SK-N-SH treated with all-trans-retinoic acid at 6 μM for 48 hours (cell line): ENCODE measurements around the gene CDK10.

ENCODE experiments used
- ATAC-seq: fragments of 200-7000 bp; cut with Tn5 transposase; 3 replicates; pipeline ENCODE4 v1.9.1; 2020; ENCODE audit warnings: mild to moderate bottlenecking, moderate library complexity
- ARNTL ChIP-seq: fragments of 450-650 bp; formaldehyde crosslinking; IDR thresholded peaks from 2 replicates; pipeline ENCODE4 v1.5.0; 2020; ENCODE audit warnings: low read depth, mild to moderate bottlenecking, moderate library complexity, borderline replicate concordance
- BACH2 ChIP-seq: fragments of 250-450 bp; sonication (Bioruptor Pico); IDR thresholded peaks from 2 replicates; pipeline ENCODE4 v1.9.0; 2021; ENCODE audit warnings: mild to moderate bottlenecking, borderline replicate concordance
- CREB5 ChIP-seq: fragments of 250-450 bp; sonication (Bioruptor Pico); IDR thresholded peaks from 2 replicates; pipeline ENCODE4 v1.5.1; 2020; ENCODE audit warnings: low read depth, mild to moderate bottlenecking, moderate library complexity
- CSRNP3 ChIP-seq: fragments of 250-450 bp; sonication (Bioruptor Pico); IDR thresholded peaks from 2 replicates; pipeline ENCODE4 v1.5.1; 2021; ENCODE audit warnings: mild to moderate bottlenecking, moderate library complexity
- ESRRG ChIP-seq: fragments of 250-450 bp; sonication (Bioruptor Pico); IDR thresholded peaks from 2 replicates; pipeline ENCODE4 v1.6.1; 2021; ENCODE audit warnings: mild to moderate bottlenecking
- GLIS3 ChIP-seq: fragments of 250-450 bp; sonication (Bioruptor Pico); IDR thresholded peaks from 2 replicates; pipeline ENCODE4 v1.5.0; 2020; ENCODE audit warnings: mild to moderate bottlenecking, moderate library complexity
- ISL1 ChIP-seq: fragments of 250-450 bp; sonication (Bioruptor Pico); IDR thresholded peaks from 2 replicates; pipeline ENCODE4 v2.1.2; 2022; ENCODE audit warnings: mild to moderate bottlenecking, moderate library complexity
- OSR1 ChIP-seq: fragments of 250-450 bp; sonication (Bioruptor Pico); IDR thresholded peaks from 2 replicates; pipeline ENCODE4 v1.8.0; 2022; ENCODE audit warnings: moderate library complexity, mild to moderate bottlenecking, inconsistent platforms
- PATZ1 ChIP-seq: fragments of 250-450 bp; sonication (Bioruptor Pico); IDR thresholded peaks from 2 replicates; pipeline ENCODE4 v1.8.0; 2020; ENCODE audit warnings: mild to moderate bottlenecking, moderate library complexity, borderline replicate concordance
- POU6F1 ChIP-seq: fragments of 250-450 bp; sonication (Bioruptor Pico); IDR thresholded peaks from 2 replicates; pipeline ENCODE4 v1.8.0; 2021; ENCODE audit warnings: low read depth, mild to moderate bottlenecking, moderate library complexity, borderline replicate concordance
- RARB ChIP-seq: fragments of 250-450 bp; sonication (Bioruptor Pico); IDR thresholded peaks from 2 replicates; pipeline ENCODE4 v1.8.0; 2021; ENCODE audit warnings: mild to moderate bottlenecking, moderate library complexity
- SNAI2 ChIP-seq: fragments of 250-450 bp; sonication (Bioruptor Pico); IDR thresholded peaks from 2 replicates; pipeline ENCODE4 v1.5.0; 2020; ENCODE audit warnings: mild to moderate bottlenecking, moderate library complexity
- TCF4 ChIP-seq: fragments of 250-450 bp; sonication (Bioruptor Pico); IDR thresholded peaks from 2 replicates; pipeline ENCODE4 v1.8.0; 2021; ENCODE audit warnings: mild to moderate bottlenecking, moderate library complexity, borderline replicate concordance
- TOX ChIP-seq: fragments of 250-450 bp; sonication (Bioruptor Pico); IDR thresholded peaks from 2 replicates; pipeline ENCODE4 v1.8.0; 2021; ENCODE audit warnings: mild to moderate bottlenecking, moderate library complexity, borderline replicate concordance
- TSHZ2 ChIP-seq: fragments of 250-450 bp; sonication (Bioruptor Pico); IDR thresholded peaks from 2 replicates; pipeline ENCODE4 v1.5.0; 2020; ENCODE audit warnings: mild to moderate bottlenecking, moderate library complexity
- ZC3H10 ChIP-seq: fragments of 250-450 bp; sonication (Bioruptor Pico); IDR thresholded peaks from 2 replicates; pipeline ENCODE4 v1.5.1; 2021; ENCODE audit warnings: mild to moderate bottlenecking, moderate library complexity
- ZFP3 ChIP-seq: fragments of 250-450 bp; sonication (Bioruptor Pico); IDR thresholded peaks from 2 replicates; pipeline ENCODE4 v1.5.0; 2020; ENCODE audit warnings: mild to moderate bottlenecking, moderate library complexity
- ZFP30 ChIP-seq: fragments of 450-650 bp; formaldehyde crosslinking; IDR thresholded peaks from 2 replicates; pipeline ENCODE4 v1.5.0; 2022; ENCODE audit warnings: mild to moderate bottlenecking, moderate library complexity
- ZNF565 ChIP-seq: fragments of 450-650 bp; formaldehyde crosslinking; conservative IDR thresholded peaks from 2 replicates; pipeline ENCODE4 v1.5.0; 2020; ENCODE audit warnings: low read depth, mild to moderate bottlenecking, moderate library complexity
- ZNF8 ChIP-seq: fragments of 450-650 bp; formaldehyde crosslinking; IDR thresholded peaks from 2 replicates; pipeline ENCODE4 v1.5.0; 2020; ENCODE audit warnings: mild to moderate bottlenecking, moderate library complexity

The CDK10 gene

GRCh38 chr16:89686520-89687091, at the start of gene CDK10:
Gene CDK10, plus strand, starts transcription at chr16:89686689. Its CDS starts 22 bp downstream, at chr16:89686711.
- TF ChIP-seq BACH2 (CRISPR knock-in tag) (no peak), POU6F1 (CRISPR knock-in tag) (no peak), OSR1 (no peak), ISL1 (CRISPR knock-in tag) (no peak), ZFP30 (CRISPR knock-in tag) (no peak), TCF4 (CRISPR knock-in tag) (no peak), ZNF565 (CRISPR knock-in tag) (no peak), TSHZ2 (CRISPR knock-in tag) (no peak), ESRRG (CRISPR knock-in tag) (no peak), CSRNP3 (CRISPR knock-in tag) (no peak), ZC3H10 (CRISPR knock-in tag) (no peak), PATZ1 (no peak), RARB (CRISPR knock-in tag) (no peak), ZFP3 (CRISPR knock-in tag) (no peak)
- ATAC-seq: peak; percentile 89

GRCh38 chr16:89637379-89637778, 49.1 kb upstream of the CDK10 start:
- TF ChIP-seq TCF4 (CRISPR knock-in tag) (no peak), ESRRG (CRISPR knock-in tag) (no peak), POU6F1 (CRISPR knock-in tag) (no peak), OSR1 (no peak), SNAI2 (CRISPR knock-in tag) (no peak), ISL1 (CRISPR knock-in tag) (no peak), ZFP3 (CRISPR knock-in tag) (no peak), ARNTL (CRISPR knock-in tag) (no peak), BACH2 (CRISPR knock-in tag) (no peak), CSRNP3 (CRISPR knock-in tag) (no peak), TOX (no peak), ZC3H10 (CRISPR knock-in tag) (no peak), GLIS3 (CRISPR knock-in tag) (no peak), ZNF8 (CRISPR knock-in tag) (no peak), CREB5 (CRISPR knock-in tag) (no peak), TSHZ2 (CRISPR knock-in tag) (no peak)
- ATAC-seq: no peak
